NCI-H1048 (cell line): ENCODE measurements around the gene S1PR4.
"Not testable (repeated sequence)": the region's sequence is repeated elsewhere in the genome, so short reads cannot be mapped to it uniquely, and the experiment has no call there.

Experiments
- DNase-seq: peaks from one replicate; lab custom pipeline; 2025; lab: John Stamatoyannopoulos, UW

S1PR4 gene

DNA sequence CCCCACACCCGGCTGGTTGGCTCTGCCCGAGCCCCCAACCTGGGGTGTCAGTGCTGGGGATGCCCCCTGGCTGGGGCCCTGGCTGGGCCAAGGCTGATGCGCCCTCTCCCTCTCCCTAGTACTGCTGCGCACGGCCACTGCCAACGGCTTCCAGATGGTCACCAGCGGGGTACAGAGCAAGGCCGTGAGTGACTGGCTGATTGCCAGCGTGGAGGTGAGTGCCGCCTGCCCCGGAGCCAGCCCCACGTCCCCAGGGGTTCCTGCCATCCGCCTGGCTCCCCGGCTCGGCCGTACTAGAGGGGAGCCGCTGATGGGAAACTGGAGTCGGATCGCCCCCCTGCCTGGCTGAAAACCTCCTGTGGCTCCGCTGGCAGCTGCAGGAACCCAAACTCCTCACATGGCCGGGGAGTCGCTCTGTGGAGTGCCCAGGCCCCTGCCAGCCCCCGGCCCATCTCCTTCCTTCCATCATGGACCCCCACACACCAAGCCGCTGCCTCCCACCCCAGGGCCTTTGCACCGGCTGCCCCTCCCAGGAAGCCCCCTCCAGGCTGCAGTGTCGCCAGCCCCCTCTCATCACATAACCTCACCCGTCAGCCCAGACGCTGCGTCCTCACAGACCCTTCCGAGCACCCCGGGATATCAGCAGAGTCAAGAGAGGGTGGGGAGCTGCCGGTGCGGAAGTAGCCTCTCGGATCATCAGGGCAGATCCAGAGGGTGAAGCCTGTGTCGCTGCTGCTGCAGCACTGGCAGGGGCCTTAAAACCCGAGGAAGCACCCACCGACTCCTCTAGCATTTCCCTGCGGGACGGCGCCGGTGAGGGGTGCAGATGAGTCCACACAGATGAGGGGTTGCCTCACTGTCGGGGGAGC lies 17.7 kb downstream of the S1PR4 start:
- DNase-seq: no peak

DNA sequence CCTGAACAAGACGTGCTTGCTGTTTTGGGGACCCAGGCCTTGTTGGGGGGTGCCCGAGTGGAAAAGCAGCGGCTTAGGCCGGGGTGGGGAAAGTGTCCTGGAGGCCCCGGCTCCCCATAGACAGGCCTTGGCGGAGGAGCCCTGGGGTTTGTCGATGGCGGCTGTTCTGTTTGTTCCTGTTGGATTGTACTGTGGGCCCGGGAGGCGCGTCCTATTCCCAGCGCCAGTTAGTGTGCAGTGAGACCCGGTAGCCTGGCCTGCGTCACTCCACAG lies 18.3 kb downstream of the S1PR4 start:
- no peak for DNase-seq

DNA sequence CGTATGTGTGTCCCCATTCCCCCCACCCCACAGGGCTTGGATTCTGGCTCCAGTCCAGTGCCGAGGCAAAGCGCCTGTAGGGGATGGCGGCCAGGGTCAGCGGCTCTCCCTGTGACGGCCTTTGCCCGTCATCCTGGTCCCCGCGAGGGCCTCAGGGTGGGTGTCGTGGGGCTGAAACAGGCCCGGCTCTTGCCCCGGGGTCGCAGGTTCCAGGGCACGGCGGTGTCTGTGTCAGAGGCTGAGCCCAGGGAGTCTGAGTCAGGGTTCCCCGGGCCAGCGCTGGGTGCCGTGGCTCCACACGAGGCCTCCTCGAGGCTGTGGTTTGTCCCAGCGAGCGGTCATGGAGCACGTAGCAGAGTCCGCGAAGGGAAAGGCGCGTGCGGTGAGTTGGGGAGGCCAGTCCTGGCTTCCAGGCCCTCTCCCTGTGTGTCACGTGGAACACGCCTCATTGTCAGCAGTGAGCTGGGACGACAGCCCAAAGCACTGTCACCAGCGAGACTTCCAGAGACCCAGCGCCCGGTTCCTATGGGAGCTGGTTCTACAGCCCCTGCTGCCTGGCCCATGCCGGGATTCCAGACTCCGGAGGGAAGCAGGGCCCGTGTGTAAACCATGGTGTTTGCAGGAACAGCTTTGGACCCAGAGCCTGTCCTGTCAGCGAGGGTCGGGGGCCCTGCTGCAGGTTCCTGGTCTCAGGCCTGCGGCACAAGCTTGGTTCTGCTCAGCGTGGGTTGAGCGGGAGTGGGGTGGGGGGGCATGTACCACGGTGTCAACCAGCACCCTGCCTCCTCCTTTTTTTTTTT lies 20.5 kb downstream of the S1PR4 start:
- no peak for DNase-seq

DNA sequence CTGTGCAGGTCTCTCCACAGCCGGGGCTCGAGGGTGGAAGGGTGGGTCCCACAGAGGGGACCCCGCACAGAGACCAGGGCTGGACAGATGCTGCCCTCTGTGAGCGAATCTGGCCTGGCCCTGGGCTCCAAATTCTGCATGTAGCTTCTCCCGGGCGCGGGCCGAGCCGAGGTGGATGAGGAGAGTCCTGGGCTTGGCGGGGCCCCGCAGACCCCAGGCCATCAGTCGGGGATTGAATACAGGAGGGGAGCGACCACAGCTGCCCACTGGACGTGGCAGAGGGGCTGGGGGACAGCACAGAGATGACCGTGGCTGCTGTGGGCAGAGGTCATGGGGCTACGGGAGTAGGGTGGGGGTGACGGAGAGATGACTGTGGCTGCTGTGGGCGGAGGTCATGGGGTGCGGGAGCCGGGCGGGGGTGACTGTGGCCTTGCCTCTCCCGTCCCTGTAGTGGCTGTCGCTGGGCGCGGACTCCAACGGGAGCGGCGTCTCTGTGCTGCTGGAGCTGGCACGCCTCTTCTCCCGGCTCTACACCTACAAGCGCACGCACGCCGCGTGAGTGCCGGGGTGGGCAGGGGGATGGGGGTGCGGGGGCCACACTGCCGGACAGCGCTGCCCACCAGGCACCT lies 22.6 kb downstream of the S1PR4 start:
- DNase-seq: no peak

DNA sequence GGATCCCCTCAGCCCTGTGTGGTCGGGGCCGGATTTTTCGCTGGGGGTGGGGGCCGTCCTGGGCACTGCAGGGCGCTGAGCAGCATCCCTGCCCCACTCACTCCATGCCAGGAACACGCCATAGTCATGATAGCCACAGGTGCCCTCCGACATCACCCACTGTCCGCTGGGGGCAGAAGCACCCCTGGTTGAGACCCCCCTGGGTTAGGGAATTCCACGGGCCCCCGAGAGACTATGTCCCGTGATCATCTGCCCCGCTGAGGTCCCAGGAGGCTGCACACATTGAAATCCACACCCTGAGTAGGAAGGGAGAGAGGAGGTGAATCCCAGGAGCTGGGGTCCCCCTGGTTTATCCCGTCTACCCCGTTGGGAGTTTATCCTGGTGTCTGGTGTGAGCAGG lies 23.3 kb downstream of the S1PR4 start:
- no peak for DNase-seq

DNA sequence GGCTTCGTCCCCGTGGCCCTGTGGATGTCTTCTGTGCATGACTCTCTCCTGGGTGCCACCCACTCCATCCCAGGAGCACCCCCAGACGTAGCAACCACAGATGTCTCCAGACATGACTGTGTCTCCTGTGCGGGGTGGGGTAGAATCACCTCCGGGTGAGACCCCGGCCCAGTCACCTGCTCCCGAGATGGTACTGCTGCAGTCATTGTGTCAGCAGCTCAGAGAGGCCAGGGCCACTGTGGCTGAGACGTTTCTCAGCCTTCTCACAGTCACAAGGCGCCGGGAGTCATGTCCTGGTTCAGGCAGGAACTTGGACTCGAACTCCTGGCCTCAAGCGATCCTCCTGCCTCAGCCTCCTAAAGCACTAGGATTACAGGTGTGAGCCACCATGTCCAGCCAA lies 23.8 kb downstream of the S1PR4 start:
- no peak for DNase-seq

DNA sequence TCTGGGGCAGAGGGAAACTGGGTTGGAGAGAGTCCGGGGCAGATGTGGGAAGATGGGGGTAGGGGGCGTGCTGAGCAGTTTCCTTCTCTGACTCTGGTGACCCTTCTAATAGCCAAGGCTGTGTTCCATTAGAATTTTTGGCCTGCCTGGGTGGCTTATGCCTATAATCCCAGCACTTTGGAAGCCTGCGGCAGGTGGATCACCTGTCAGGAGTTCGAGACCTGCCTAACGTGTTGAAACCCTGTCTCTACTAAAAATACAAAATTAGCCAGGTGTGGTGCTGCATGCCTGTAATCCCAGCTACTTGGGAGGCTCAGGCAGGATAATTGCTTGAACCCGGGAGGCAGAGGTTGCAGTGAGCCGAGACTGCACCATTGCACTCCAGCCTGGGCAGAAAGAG lies 24.3 kb downstream of the S1PR4 start:
- not testable (repeated sequence) for DNase-seq

DNA sequence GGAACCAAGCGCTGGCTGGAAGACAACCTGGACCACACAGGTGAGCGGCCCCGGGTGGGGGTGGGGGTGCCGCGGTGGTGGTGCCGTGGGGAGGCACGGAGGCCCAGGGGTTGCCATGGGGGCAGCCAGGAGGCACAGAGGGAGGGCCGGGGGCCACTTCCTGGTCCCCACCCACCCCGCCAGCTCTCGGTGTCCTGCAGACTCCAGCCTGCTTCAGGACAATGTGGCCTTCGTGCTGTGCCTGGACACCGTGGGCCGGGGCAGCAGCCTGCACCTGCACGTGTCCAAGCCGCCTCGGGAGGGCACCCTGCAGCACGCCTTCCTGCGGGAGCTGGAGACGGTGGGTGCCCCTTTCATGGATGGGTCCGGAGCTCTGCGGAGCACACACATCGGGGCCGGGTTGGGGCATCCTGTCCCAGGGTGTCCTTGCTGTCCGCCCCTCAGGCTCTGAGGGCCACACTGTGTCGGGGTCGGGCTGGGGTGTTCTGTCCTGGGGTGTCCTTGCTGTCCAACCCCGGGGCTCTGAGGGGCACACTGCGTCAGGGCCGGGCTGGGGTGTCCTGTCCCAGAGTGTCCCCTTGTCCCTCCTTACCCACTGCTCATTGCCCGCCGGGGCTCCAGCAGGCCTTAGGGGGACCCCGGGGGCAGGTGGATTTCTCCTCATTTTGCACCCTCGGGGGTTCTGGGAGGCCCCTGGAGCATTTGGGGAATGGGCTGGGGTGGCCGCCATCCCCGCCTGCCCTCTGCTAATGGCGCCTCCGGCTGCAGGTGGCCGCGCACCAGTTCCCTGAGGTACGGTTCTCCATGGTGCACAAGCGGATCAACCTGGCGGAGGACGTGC lies 25.5 kb downstream of the S1PR4 start:
- DNase-seq: no peak

DNA sequence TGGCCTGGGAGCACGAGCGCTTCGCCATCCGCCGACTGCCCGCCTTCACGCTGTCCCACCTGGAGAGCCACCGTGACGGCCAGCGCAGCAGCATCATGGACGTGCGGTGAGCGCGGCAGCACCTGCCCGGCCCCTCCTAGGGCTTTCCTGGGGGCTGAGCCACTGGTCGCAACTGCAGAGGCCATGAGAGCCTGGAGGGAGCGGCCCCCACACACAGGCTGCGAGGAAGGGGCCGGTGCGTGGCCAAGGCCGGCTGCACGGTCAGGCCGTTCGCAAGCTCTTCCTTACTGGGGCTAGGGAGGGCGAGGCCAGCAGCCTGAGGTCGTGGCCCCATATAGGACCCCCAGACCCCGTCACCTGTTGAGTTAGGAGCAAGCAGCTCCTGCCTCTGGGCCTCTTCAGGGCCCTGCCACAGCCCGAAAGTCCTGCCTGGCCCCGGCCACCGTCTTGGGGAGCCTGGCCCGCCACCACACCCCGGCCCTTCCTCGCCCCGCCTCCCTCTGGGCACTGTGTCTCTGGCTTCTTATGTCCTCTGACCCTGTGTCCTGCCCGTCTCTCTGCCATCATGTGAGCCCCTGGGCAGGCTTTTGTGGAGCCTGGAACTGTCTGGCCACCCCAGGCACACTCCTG lies 26.2 kb downstream of the S1PR4 start:
- no peak for DNase-seq

DNA sequence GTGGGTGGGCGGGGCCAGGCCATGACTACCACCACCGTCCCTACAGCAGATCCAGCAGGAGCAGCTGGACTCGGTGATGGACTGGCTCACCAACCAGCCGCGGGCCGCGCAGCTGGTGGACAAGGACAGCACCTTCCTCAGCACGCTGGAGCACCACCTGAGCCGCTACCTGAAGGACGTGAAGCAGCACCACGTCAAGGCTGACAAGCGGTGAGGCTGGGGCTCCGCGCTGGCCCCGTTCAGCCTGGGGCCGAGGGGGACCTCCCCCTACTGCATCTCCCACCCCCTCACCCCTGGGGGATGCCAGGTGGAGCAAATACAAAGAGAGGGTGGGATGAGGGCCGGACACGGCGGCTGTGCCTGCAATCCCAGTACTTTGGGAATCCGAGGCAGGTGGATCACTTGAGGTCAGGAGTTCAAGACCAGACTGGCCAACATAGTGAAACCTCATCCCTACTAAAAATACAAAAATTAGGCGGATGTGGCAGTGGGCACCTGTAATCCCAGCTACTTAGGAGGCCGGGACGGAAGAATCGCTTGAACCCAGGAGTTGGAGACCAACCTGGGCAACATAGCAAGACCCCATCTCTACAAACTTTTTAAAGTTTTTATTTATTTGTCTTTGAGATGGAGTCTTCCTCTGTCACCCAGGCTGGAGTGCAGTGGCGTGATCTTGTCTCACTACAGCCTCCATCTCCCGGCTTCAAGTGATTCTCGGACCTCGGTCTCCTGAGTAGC lies 27.8 kb downstream of the S1PR4 start:
- DNase-seq: no peak

DNA sequence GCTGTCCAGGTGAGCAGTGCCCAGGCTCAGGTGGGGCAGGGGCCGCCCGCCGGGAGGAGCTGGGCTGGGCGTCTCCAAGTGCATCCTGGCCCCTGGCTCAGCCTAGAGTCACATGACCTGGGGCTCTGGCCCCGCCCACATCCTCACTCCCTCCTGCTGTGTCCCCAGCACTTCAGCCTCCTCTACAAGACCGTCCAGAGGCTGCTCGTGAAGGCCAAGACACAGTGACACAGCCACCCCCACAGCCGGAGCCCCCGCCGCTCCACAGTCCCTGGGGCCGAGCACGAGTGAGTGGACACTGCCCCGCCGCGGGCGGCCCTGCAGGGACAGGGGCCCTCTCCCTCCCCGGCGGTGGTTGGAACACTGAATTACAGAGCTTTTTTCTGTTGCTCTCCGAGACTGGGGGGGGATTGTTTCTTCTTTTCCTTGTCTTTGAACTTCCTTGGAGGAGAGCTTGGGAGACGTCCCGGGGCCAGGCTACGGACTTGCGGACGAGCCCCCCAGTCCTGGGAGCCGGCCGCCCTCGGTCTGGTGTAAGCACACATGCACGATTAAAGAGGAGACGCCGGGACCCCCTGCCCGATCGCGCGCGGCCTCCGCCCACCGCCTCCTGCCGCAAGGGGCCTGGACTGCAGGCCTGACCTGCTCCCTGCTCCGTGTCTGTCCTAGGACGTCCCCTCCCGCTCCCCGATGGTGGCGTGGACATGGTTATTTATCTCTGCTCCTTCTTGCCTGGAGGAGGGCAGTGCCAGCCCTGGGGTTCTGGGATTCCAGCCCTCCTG lies 29.1 kb downstream of the S1PR4 start:
- no peak for DNase-seq

DNA sequence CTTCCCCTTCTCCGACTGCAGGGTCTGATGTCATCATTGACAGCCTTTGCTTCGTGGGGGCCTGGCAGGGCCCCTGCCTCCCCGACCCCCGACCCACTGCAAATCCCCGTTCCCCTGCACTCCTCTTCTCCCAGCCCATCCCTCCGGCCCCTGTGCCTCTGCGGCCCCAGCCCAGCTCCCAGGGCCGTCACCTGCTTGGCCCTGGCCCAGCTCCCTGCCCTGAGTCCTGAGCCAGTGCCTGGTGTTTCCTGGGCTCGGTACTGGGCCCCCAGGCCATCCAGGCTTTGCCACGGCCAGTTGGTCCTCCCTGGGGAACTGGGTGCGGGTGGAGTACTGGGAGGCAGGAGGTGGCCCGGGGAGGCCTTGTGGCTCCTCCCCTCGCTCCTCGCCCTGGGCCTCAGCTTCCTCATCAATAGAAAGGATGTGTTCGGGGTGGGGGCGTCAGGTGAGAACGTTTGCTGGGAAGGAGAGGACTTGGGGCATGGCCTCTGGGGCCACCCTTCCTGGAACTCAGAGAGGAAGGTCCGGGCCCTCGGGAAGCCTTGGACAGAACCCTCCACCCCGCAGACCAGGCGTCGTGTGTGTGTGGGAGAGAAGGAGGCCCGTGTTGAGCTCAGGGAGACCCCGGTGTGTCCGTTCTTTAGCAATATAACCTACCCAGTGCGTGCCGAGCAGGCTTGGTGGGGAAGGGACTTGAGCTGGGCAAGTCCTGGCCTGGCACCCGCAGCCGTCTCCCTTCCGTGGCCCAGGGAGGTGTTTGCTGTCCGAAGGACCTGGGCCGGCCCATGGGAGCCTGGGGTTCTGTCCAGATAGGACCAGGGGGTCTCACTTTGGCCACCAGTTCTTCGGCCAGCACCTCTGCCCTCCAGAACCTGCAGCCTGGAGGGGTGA lies 30.0 kb downstream of the S1PR4 start:
- no peak for DNase-seq

DNA sequence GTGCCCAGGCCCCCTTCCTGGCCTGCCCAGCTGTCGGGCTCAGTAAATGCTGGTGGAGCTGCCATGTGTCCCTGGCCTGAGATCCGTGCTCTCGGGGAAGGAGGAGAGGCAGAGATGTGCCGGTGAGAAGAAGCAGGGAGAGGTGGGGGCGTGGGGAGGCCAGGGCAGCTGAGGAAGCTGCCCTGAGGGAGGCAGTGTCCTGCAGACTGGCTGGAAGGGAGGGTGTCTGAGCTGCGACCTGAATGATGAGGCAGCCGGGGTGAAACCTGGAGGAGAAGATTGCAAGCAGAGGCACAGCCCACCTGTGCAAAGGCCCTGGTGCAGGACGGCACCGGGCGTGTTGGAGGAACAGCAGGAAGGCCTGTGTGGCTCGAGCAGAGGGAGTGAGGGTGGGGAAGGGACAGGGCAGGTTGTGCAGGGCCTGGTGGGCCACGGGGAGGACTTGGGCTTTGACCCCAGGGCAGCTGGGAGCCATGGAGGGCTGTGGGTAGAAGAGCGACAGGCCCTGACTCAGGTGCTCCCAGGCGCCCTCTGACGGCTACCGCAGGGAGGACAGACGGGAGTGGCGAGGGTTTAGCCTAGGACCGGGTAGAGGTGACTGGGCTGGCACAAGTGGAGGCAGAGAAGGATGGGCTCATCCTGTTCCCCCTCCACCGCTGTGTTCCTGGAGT lies 31.9 kb downstream of the S1PR4 start:
- no peak for DNase-seq

DNA sequence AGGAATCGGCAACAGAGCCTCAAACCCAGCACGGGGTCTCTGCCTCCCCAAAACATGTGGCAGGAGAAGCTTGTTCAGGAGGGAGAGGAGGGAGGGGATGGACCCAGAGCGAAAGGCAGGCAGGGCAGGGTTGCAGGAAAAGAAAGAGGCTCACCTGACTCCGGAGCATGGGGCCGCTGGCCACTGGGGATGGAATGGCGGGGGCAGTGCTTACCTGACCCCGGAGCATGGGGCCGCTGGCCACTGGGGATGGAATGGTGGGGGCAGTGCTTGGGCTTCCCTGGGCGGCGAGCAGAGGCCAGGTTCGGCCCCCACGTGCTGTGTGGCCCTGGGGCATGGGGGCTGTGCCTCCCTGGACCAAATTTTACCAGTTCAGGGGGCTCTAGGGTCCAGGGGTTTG lies 32.6 kb downstream of the S1PR4 start:
- DNase-seq: no peak

DNA sequence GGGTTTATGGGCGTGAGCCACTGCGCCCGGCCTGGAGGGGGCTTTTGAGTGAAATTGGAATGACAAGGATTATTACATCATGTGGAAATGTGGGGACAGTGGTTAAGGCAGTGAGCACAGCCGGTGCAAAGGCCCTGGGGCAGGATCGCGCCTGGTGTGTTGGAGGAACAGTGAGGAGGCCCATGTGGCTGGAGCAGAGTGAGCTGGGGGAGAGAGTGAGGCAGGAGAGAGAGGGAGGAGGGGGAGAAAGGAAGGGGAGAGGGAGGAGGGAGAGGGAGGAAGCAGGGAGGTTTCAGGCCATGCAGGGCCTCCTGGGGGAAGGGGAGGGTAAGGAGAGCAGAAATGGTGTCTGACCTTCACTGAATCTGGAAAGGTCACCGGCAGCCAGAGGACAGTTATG lies 34.6 kb downstream of the S1PR4 start:
- DNase-seq: no peak

DNA sequence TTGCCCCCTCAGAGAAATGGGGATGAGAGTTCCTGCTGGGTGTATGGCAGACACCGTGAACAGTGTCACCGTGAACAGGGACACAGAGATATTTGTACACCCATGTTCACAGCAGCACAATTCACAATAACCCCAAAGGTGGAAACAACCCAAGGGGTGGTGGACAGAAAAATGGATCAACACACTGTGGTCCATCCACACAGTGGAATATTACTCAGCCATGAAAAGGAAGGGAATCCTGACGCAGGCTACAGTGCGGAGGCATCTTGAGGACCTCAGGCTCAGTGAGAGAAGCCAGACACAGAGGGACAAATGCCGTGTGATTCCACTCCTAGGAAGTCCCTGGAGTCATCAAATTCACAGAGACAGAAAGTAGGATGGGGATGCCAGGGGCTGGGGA lies 38.3 kb downstream of the S1PR4 start:
- DNase-seq: no peak

DNA sequence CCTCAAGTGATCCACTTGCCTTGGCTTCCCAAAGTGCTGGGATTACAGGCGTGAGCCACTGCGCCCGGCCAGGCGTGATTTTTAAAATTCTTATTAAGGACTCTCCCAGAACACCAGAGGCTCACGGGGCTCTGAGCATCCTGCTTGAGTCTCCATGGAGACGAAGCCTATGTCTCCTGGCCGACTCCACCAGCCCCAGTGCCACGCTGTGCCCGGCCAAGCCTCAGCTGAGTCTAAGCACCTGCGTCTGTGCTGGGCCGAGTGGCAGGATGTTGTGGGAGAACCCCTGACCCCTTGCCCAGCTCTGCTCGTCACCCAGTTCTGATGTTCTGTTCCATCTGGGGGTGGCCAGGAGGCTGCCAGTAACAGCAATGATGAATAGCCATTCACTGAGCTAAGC lies 42.0 kb downstream of the S1PR4 start:
- DNase-seq: no peak

DNA sequence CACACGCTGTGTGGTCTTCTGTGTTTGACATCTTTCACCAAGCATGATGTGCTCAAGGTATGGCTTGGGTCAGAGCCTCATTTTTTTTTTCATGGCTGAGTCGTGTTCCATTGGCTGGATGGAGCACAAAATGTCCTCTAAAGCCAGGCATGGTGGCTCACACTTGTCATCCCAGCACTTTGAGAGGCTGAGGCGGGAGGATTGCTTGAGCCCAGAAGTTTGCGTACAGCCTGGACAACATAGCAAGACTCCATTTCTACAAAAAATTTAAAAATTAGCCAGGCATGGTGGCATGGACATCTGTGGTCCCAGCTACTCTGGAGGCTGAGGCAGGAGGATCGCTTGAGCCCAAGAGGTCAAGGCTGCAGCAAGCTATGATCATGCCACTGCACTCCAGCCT lies 43.0 kb downstream of the S1PR4 start:
- DNase-seq: not testable (repeated sequence)

DNA sequence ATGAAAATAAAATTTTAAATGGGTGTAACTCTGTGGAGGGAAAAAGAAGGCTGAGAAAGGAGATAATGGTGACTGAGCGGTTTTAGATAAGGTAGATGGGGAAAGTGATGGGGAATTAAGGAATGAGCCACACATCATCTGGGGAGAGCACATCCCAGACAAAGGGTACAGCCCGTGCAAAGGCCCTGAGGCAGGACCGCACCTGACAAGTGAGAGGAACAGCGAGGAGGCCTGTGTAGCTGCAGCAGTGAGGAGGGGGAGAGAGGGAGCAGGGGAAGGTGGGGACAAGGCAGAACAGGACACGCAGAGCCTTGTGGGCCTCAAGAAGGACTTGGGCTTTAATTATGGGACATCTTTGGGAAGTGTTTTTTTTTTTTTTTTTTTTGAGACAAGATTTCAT lies 44.1 kb downstream of the S1PR4 start:
- DNase-seq: no peak
